Activated CD8-positive, alpha-beta T cell treated with anti-CD3 and anti-CD28 coated beads for 36 hours (primary cell): Measurements from ENCODE around the gene RSPH6A. TPM values are rescaled to one million over a fixed set of nuclear protein-coding genes. Genes with fewer than 3 reads are reported as not detected.
A peak's percentile ranks its signal among the peaks of the same experiment; 100 is the strongest.

Experiments used
- ATAC-seq: fragments of 200-7000 bp; cut with Tn5 transposase; one replicate; pipeline ENCODE4 v1.10.0; 2021; ENCODE audit warnings: mild to moderate bottlenecking, moderate library complexity
- CTCF ChIA-PET: fragments of 350-600 bp; sonication (Branson Sonifier 250); formaldehyde crosslinking; loops from one replicate; lab custom pipeline; 2021; ENCODE audit warnings: antibody characterized with exemption; lab: Charles Lee
- POLR2A ChIA-PET: fragments of 350-600 bp; sonication (Branson Sonifier 250); formaldehyde crosslinking; loops from one replicate; lab custom pipeline; 2021; ENCODE audit warnings: antibody characterized with exemption; lab: Charles Lee
- DNase-seq: peaks from one replicate; pipeline ENCODE4 v3.0.0-alpha.2; 2020
- H3K27ac Mint-ChIP-seq: one replicate; pipeline ENCODE4 v1.8.0; 2021; ENCODE audit warnings: mild to moderate bottlenecking, mixed read lengths
- H3K27me3 Mint-ChIP-seq: one replicate; pipeline ENCODE4 v1.8.0; 2021; ENCODE audit warnings: mixed read lengths
- H3K36me3 Mint-ChIP-seq: one replicate; pipeline ENCODE4 v1.8.0; 2021; ENCODE audit warnings: low read depth, mixed read lengths
- H3K4me1 Mint-ChIP-seq: one replicate; pipeline ENCODE4 v1.8.0; 2021; ENCODE audit warnings: low read depth, mixed read lengths
- H3K4me3 Mint-ChIP-seq: one replicate; pipeline ENCODE4 v1.8.0; 2021; ENCODE audit warnings: mild to moderate bottlenecking, moderate library complexity, mixed read lengths
- H3K9me3 Mint-ChIP-seq: one replicate; pipeline ENCODE4 v1.8.0; 2021; ENCODE audit warnings: mixed read lengths
- CTCF ChIP-seq: fragments of 200-600 bp; IDR thresholded peaks from one replicate; pipeline ENCODE4 v1.8.0; 2022; ENCODE audit warnings: antibody characterized with exemption, mild to moderate bottlenecking
- intact Hi-C: fragments of 100-400 bp; cut with micrococcal nuclease; formaldehyde crosslinking; loops from one replicate; pipeline ENCODE4 v1.10.0; 2022
- total RNA-seq, 2 experiments: library from RNA; stranded (reverse); gene quantifications; one replicate each; pipeline ENCODE4 v1.2.3, GENCODE V29; 2021

RSPH6A gene
- total RNA-seq: under 1 TPM; 0.41 to 0.63 TPM

- POLR2A ChIA-PET: interaction anchor here (1.0 to 2.6 kb wide), 5 partner anchors 9 to 33 kb away, joined by 3 to 8 read pairs (median 4); partner anchors contain the start of genes DMPK and DMWD
- H3K9me3 Mint-ChIP-seq: no peaks in the 10 kb centered on the region
- no peak for ATAC-seq
- no peak for DNase-seq
- intact Hi-C loops: no loop called here
- CTCF ChIA-PET: interaction anchor here (2.1 to 6.1 kb wide), 3 partner anchors 16 to 46 kb away, joined by 10 to 52 read pairs (median 12); partner anchors contain the start of gene SIX5
- peaks cover 2% of the 10 kb centered on the region for H3K4me1 Mint-ChIP-seq
- peaks cover 2% of the 10 kb centered on the region for H3K27me3 Mint-ChIP-seq
- no peak within 1 kb of the TSS for H3K27ac Mint-ChIP-seq
- H3K36me3 Mint-ChIP-seq: peaks cover 7% of the 10 kb centered on the region
- no peak within 1 kb of the TSS for H3K4me3 Mint-ChIP-seq
- no peak for TF ChIP-seq CTCF
These were observed at the start of gene RSPH6A for GRCh38 chr19:45814851-45815480. Gene RSPH6A, minus strand, starts transcription at chr19:45815308. Its CDS starts 132 bp downstream, at chr19:45815176.

GRCh38 chr19:45864629-45865082 lies 49.5 kb upstream of the RSPH6A start:
- peaks cover 18% of the 10 kb centered on the region for H3K4me1 Mint-ChIP-seq
- H3K27ac Mint-ChIP-seq: no peak overlapping the region
- intact Hi-C loops: no loop called here
- peak overlapping the region; percentile 28 for H3K4me3 Mint-ChIP-seq
- ATAC-seq (no peak), DNase-seq (no peak)
- no peak for TF ChIP-seq CTCF
- ChIA-PET CTCF (interaction anchor here (0.9 to 5.3 kb wide), 8 partner anchors 19 to 145 kb away, joined by 3 to 100 read pairs (median 3); partner anchors contain the start of genes IRF2BP1, MYPOP and SIX5), POLR2A (interaction anchor here (1.0 to 3.9 kb wide), 4 partner anchors 21 to 88 kb away, joined by 3 to 24 read pairs (median 6); partner anchors contain the start of genes IRF2BP1 and MYPOP)
- H3K9me3 Mint-ChIP-seq: no peaks in the 10 kb centered on the region
- peaks cover 7% of the 10 kb centered on the region for H3K36me3 Mint-ChIP-seq
- peaks cover 25% of the 10 kb centered on the region for H3K27me3 Mint-ChIP-seq

- Mint-ChIP-seq H3K9me3 (no peaks in the 10 kb centered on the region), H3K4me1 (peaks cover 18% of the 10 kb centered on the region), H3K36me3 (peaks cover 7% of the 10 kb centered on the region), H3K27me3 (peaks cover 25% of the 10 kb centered on the region), H3K4me3 (peak within 1 kb of the TSS; percentile 85), H3K27ac (peak within 1 kb of the TSS; percentile 98)
- intact Hi-C loops: no loop called here
- TF ChIP-seq CTCF: peak; percentile 82
- ChIA-PET CTCF (interaction anchor here (0.9 to 5.3 kb wide), 9 partner anchors 8 to 146 kb away, joined by 3 to 100 read pairs (median 3); partner anchors contain the start of genes IRF2BP1, MYPOP and SIX5), POLR2A (interaction anchor here (1.0 to 3.9 kb wide), 5 partner anchors 17 to 88 kb away, joined by 3 to 24 read pairs (median 8); partner anchors contain the start of genes IRF2BP1 and MYPOP)
- peak; percentile 24 for ATAC-seq
- DNase-seq: peak; percentile 68
These were observed 48.9 kb upstream of the RSPH6A start, which contains the start of gene FOXA3 for GRCh38 chr19:45863840-45864628. Gene FOXA3, plus strand, starts transcription at chr19:45864326. Its CDS starts 131 bp downstream, at chr19:45864457.

- DNase-seq: no peak
- no peak for TF ChIP-seq CTCF
- Mint-ChIP-seq H3K36me3 (peaks cover 12% of the 10 kb centered on the region), H3K4me3 (peak overlapping the region; percentile 85), H3K9me3 (no peaks in the 10 kb centered on the region), H3K27ac (peak overlapping the region; percentile 98), H3K27me3 (peaks cover 25% of the 10 kb centered on the region), H3K4me1 (peaks cover 21% of the 10 kb centered on the region)
- intact Hi-C loops: no loop called here
- POLR2A ChIA-PET: interaction anchor here (1.9 to 3.9 kb wide), 3 partner anchors 18 to 38 kb away, joined by 8 to 24 read pairs (median 9); partner anchors contain the start of genes IRF2BP1 and MYPOP
- CTCF ChIA-PET: interaction anchor here (0.7 to 5.3 kb wide), 8 partner anchors 9 to 684 kb away, joined by 3 to 100 read pairs (median 6); partner anchors contain the start of genes IRF2BP1, MYPOP and SIX5
- ATAC-seq: no peak
These were observed 48.3 kb upstream of the RSPH6A start for GRCh38 chr19:45863335-45863839.
